ENCODE results near the gene FAM163B.

GRCh38 chr9:133554729-133555128 is 54.5 kb downstream of the FAM163B start:
- TF ChIP-seq GLIS3 (CRISPR knock-in tag; IDR thresholded peaks at IDR 0.05) (no peak), ZFP30 (CRISPR knock-in tag; IDR thresholded peaks at IDR 0.05) (no peak), ZNF70 (CRISPR knock-in tag; IDR thresholded peaks at IDR 0.05) (no peak)
